ENCODE measurements around the gene KMT2E.

DNA sequence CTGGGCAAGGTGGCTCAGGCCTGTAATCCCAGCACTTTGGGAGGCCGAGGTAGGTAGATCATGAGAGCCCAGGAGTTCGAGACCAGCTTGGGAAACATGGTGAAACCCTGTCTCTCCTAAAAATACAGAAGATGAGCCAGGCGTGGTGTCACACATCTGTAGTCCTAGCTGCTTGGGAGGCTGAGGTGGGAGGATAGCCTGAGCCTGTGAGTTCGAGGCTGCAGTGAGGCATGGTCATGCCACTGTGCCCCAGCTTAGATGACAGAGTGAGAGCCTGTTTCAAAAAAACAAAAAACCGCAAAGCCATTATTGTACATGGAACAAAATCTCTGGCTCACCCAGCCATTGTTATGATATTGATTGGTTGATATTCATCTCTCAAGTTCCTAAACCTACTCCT, 53.7 kb downstream of the KMT2E start:
- no peak for TF ChIP-seq EZH2 (IDR thresholded peaks at IDR 0.05; ENCODE audit: insufficient read depth, low read length)
- TF ChIP-seq, protein P1, sequence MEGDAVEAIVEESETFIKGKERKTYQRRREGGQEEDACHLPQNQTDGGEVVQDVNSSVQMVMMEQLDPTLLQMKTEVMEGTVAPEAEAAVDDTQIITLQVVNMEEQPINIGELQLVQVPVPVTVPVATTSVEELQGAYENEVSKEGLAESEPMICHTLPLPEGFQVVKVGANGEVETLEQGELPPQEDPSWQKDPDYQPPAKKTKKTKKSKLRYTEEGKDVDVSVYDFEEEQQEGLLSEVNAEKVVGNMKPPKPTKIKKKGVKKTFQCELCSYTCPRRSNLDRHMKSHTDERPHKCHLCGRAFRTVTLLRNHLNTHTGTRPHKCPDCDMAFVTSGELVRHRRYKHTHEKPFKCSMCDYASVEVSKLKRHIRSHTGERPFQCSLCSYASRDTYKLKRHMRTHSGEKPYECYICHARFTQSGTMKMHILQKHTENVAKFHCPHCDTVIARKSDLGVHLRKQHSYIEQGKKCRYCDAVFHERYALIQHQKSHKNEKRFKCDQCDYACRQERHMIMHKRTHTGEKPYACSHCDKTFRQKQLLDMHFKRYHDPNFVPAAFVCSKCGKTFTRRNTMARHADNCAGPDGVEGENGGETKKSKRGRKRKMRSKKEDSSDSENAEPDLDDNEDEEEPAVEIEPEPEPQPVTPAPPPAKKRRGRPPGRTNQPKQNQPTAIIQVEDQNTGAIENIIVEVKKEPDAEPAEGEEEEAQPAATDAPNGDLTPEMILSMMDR (IDR thresholded peaks at IDR 0.05; ENCODE audit: insufficient read depth, low read depth, low read length): no peak
